Measurements from ENCODE around the gene FAM168B. TPM values are rescaled to one million over a fixed set of nuclear protein-coding genes. Genes with fewer than 3 reads are reported as not detected.

The FAM168B gene
- total and polyA plus RNA-seq, 2 of the 13 experiments (the other 11 are each of a cell fraction or from before 2014, with no cell fraction given): 64.5 to 113 TPM

DNA sequence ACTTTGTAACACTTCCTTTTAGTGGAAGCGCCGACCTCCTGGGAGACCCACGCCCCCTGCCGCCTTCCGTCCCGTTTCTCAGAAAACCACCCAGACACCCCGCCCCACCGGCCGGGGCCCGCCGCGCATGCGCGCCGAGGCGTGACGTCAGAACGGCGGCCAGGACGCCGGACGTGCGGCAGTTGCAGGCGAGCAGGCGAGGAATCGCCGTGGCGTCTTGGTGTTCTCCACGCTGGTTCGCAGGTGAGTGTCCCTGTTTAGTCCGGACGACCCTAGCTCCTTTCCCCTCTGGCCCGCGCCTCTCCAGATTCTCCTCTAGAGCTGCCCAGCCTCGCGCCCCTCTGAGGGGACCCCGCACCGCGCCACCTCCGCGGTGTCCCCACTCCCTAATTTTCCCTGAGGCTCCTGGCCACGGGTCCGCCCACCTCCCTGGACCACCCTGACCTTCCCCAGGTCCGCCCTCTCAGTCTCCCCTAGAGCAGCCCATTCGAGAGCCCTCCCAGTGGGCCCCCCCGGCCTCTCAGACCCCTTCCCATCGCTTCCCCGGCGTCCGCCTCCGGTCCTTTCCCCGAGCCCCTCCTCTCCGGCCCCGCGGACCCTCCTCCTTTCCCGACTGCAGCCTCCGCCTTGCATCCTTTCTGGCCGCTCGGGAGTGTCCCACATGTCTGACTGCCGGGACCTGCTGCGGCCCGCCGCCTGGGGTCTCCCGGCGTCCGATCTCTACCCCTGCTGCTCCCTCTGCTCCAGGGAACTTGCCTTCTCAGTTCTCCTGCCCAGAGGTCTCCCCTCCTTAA, 12.1 kb upstream of the FAM168B start, which contains the start of gene PLEKHB2 (continued):
- TF ChIP-seq HNRNPUL1 (IDR thresholded peaks at IDR 0.05; ENCODE audit: low read depth, low read length) (no peak), FOXO1 (CRISPR knock-in tag; IDR thresholded peaks at IDR 0.05) (peak; percentile 57), SP4 (CRISPR knock-in tag; IDR thresholded peaks at IDR 0.05) (peak; percentile 57), SUZ12 (IDR thresholded peaks at IDR 0.05; ENCODE audit: low read depth, low read length) (no peak), ZMYM3 (CRISPR knock-in tag; IDR thresholded peaks at IDR 0.05) (no peak), PHF8 (CRISPR knock-in tag; IDR thresholded peaks at IDR 0.05) (peak; percentile 80; the same call in 1 of the 2 replicates), HDAC6 (IDR thresholded peaks at IDR 0.05; ENCODE audit: low read depth, low read length) (no peak), HCFC1 (IDR thresholded peaks at IDR 0.05; ENCODE audit: low read depth, low read length) (peak; percentile 30; the same call in 1 of the 2 replicates), ZNF224 (CRISPR knock-in tag; IDR thresholded peaks at IDR 0.05) (no peak; the same call in 1 of the 2 replicates), KLF16 (CRISPR knock-in tag; IDR thresholded peaks at IDR 0.05) (peak in 1 of 2 experiments; percentile 79; a peak in 2 of 4 replicates), ZNF121 (CRISPR knock-in tag; IDR thresholded peaks at IDR 0.05) (no peak), ZBTB42 (CRISPR knock-in tag; IDR thresholded peaks at IDR 0.05) (peak; percentile 75), SRSF1 (optimal IDR thresholded peaks at IDR 0.05; ENCODE audit: low read depth, low read length) (no peak), ADNP (CRISPR knock-in tag; IDR thresholded peaks at IDR 0.05) (no peak)
- TF ChIP-seq, protein P1, sequence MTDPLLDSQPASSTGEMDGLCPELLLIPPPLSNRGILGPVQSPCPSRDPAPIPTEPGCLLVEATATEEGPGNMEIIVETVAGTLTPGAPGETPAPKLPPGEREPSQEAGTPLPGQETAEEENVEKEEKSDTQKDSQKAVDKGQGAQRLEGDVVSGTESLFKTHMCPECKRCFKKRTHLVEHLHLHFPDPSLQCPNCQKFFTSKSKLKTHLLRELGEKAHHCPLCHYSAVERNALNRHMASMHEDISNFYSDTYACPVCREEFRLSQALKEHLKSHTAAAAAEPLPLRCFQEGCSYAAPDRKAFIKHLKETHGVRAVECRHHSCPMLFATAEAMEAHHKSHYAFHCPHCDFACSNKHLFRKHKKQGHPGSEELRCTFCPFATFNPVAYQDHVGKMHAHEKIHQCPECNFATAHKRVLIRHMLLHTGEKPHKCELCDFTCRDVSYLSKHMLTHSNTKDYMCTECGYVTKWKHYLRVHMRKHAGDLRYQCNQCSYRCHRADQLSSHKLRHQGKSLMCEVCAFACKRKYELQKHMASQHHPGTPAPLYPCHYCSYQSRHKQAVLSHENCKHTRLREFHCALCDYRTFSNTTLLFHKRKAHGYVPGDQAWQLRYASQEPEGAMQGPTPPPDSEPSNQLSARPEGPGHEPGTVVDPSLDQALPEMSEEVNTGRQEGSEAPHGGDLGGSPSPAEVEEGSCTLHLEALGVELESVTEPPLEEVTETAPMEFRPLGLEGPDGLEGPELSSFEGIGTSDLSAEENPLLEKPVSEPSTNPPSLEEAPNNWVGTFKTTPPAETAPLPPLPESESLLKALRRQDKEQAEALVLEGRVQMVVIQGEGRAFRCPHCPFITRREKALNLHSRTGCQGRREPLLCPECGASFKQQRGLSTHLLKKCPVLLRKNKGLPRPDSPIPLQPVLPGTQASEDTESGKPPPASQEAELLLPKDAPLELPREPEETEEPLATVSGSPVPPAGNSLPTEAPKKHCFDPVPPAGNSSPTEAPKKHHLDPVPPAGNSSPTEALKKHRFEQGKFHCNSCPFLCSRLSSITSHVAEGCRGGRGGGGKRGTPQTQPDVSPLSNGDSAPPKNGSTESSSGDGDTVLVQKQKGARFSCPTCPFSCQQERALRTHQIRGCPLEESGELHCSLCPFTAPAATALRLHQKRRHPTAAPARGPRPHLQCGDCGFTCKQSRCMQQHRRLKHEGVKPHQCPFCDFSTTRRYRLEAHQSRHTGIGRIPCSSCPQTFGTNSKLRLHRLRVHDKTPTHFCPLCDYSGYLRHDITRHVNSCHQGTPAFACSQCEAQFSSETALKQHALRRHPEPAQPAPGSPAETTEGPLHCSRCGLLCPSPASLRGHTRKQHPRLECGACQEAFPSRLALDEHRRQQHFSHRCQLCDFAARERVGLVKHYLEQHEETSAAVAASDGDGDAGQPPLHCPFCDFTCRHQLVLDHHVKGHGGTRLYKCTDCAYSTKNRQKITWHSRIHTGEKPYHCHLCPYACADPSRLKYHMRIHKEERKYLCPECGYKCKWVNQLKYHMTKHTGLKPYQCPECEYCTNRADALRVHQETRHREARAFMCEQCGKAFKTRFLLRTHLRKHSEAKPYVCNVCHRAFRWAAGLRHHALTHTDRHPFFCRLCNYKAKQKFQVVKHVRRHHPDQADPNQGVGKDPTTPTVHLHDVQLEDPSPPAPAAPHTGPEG (CRISPR knock-in tag; IDR thresholded peaks at IDR 0.05): no peak
- TF ChIP-seq, protein P2, sequence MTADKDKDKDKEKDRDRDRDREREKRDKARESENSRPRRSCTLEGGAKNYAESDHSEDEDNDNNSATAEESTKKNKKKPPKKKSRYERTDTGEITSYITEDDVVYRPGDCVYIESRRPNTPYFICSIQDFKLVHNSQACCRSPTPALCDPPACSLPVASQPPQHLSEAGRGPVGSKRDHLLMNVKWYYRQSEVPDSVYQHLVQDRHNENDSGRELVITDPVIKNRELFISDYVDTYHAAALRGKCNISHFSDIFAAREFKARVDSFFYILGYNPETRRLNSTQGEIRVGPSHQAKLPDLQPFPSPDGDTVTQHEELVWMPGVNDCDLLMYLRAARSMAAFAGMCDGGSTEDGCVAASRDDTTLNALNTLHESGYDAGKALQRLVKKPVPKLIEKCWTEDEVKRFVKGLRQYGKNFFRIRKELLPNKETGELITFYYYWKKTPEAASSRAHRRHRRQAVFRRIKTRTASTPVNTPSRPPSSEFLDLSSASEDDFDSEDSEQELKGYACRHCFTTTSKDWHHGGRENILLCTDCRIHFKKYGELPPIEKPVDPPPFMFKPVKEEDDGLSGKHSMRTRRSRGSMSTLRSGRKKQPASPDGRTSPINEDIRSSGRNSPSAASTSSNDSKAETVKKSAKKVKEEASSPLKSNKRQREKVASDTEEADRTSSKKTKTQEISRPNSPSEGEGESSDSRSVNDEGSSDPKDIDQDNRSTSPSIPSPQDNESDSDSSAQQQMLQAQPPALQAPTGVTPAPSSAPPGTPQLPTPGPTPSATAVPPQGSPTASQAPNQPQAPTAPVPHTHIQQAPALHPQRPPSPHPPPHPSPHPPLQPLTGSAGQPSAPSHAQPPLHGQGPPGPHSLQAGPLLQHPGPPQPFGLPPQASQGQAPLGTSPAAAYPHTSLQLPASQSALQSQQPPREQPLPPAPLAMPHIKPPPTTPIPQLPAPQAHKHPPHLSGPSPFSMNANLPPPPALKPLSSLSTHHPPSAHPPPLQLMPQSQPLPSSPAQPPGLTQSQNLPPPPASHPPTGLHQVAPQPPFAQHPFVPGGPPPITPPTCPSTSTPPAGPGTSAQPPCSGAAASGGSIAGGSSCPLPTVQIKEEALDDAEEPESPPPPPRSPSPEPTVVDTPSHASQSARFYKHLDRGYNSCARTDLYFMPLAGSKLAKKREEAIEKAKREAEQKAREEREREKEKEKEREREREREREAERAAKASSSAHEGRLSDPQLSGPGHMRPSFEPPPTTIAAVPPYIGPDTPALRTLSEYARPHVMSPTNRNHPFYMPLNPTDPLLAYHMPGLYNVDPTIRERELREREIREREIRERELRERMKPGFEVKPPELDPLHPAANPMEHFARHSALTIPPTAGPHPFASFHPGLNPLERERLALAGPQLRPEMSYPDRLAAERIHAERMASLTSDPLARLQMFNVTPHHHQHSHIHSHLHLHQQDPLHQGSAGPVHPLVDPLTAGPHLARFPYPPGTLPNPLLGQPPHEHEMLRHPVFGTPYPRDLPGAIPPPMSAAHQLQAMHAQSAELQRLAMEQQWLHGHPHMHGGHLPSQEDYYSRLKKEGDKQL (CRISPR knock-in tag; IDR thresholded peaks at IDR 0.05; ENCODE audit: low read depth): no peak
- TF ChIP-seq, protein P3, sequence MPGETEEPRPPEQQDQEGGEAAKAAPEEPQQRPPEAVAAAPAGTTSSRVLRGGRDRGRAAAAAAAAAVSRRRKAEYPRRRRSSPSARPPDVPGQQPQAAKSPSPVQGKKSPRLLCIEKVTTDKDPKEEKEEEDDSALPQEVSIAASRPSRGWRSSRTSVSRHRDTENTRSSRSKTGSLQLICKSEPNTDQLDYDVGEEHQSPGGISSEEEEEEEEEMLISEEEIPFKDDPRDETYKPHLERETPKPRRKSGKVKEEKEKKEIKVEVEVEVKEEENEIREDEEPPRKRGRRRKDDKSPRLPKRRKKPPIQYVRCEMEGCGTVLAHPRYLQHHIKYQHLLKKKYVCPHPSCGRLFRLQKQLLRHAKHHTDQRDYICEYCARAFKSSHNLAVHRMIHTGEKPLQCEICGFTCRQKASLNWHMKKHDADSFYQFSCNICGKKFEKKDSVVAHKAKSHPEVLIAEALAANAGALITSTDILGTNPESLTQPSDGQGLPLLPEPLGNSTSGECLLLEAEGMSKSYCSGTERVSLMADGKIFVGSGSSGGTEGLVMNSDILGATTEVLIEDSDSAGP (CRISPR knock-in tag; IDR thresholded peaks at IDR 0.05; ENCODE audit: borderline replicate concordance): peak; percentile 3; the same call in 1 of the 2 replicates

All from HepG2 (cell line).